ENCODE data around the gene CDH16. TPM values are rescaled to one million over a fixed set of nuclear protein-coding genes. Genes with fewer than 3 reads are reported as not detected.

Gene CDH16
- total and polyA plus RNA-seq, 2 of the 13 experiments (the other 11 are each of a cell fraction or from before 2014, with no cell fraction given) = 2.7 to 3.9 TPM

DNA sequence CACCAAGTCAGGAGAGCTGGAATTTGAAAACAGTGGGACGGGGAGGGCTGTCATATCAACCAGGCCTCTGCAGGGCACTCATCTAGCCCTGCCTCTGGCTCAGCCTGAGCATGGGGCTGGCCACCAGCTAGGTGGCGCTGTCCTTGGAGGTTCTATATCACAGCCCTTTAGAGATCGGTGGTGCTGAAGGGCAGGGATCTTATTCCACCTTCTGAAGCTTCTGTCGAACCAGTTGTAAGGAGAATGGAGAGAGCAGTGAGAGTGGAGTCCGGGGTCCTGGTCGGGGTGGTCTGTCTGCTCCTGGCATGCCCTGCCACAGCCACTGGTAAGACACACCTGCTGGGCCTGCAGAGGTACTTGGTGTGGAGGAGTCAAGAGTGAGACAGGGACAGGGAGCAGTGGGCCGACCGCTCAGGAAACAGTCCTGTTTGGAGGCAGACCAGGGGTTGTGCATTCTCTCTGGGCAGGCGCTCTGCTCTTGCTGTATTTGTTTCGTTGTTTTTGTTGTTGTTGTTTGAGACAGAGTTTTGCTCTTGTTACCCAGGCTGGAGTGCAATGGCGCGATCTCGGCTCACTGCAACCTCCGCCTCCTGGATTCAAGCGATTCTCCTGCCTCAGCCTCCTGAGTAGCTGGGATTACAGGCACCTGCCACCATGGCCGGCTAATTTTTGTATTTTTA, 42.5 kb upstream of the CDH16 start, which contains the start of gene CES3 (continued):
- TF ChIP-seq ZNF709 (CRISPR knock-in tag; IDR thresholded peaks at IDR 0.05) = no peak
- no peak for TF ChIP-seq DMAP1 (CRISPR knock-in tag; IDR thresholded peaks at IDR 0.05)
- TF ChIP-seq NCOA5 (CRISPR knock-in tag; IDR thresholded peaks at IDR 0.05) = no peak
- TF ChIP-seq CEBPZ (IDR thresholded peaks at IDR 0.05; ENCODE audit: low read length) = no peak
- TF ChIP-seq KMT2A (CRISPR knock-in tag; IDR thresholded peaks at IDR 0.05) = no peak
- TF ChIP-seq ZNF251 (CRISPR knock-in tag; IDR thresholded peaks at IDR 0.05) = no peak
- peak; percentile 40; the same call in 1 of the 2 replicates for TF ChIP-seq TARDBP (CRISPR knock-in tag; IDR thresholded peaks at IDR 0.05)
- TF ChIP-seq ZSCAN31 (CRISPR knock-in tag; IDR thresholded peaks at IDR 0.05; ENCODE audit: low read depth) = no peak
- no peak for TF ChIP-seq NFE2L2 (IDR thresholded peaks at IDR 0.05; ENCODE audit: low read length)
- TF ChIP-seq, protein P1, sequence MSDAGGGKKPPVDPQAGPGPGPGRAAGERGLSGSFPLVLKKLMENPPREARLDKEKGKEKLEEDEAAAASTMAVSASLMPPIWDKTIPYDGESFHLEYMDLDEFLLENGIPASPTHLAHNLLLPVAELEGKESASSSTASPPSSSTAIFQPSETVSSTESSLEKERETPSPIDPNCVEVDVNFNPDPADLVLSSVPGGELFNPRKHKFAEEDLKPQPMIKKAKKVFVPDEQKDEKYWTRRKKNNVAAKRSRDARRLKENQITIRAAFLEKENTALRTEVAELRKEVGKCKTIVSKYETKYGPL (CRISPR knock-in tag; IDR thresholded peaks at IDR 0.05) = no peak
- TF ChIP-seq ZSCAN5A (CRISPR knock-in tag; IDR thresholded peaks at IDR 0.05; ENCODE audit: borderline replicate concordance) = no peak
- TF ChIP-seq FOSL1 (CRISPR knock-in tag; IDR thresholded peaks at IDR 0.05; ENCODE audit: borderline replicate concordance) = no peak
- TF ChIP-seq ZNF7 (CRISPR knock-in tag; IDR thresholded peaks at IDR 0.05) = no peak
- no peak for TF ChIP-seq NFIB (CRISPR knock-in tag; IDR thresholded peaks at IDR 0.05; ENCODE audit: borderline replicate concordance)
- 0 out of 2 replicates have a peak, but pooled peaks have one; percentile 20 for TF ChIP-seq ZBTB25 (CRISPR knock-in tag; IDR thresholded peaks at IDR 0.05)
- TF ChIP-seq ZNF724P (CRISPR knock-in tag; IDR thresholded peaks at IDR 0.05; ENCODE audit: borderline replicate concordance) = no peak
- peak; percentile 74; the same call in 1 of the 2 replicates for TF ChIP-seq SP4 (CRISPR knock-in tag; IDR thresholded peaks at IDR 0.05)
- TF ChIP-seq KDM2A (CRISPR knock-in tag; IDR thresholded peaks at IDR 0.05; ENCODE audit: borderline replicate concordance, low read depth) = peak; percentile 70; the same call in 1 of the 2 replicates
- peak in 1 of 2 experiments; percentile 65; a peak in 1 of 4 replicates for TF ChIP-seq KLF16 (CRISPR knock-in tag; IDR thresholded peaks at IDR 0.05)
- peak; percentile 28; the same call in 1 of the 2 replicates for TF ChIP-seq MTA1 (CRISPR knock-in tag; IDR thresholded peaks at IDR 0.05; ENCODE audit: borderline replicate concordance)
- TF ChIP-seq, protein P2, sequence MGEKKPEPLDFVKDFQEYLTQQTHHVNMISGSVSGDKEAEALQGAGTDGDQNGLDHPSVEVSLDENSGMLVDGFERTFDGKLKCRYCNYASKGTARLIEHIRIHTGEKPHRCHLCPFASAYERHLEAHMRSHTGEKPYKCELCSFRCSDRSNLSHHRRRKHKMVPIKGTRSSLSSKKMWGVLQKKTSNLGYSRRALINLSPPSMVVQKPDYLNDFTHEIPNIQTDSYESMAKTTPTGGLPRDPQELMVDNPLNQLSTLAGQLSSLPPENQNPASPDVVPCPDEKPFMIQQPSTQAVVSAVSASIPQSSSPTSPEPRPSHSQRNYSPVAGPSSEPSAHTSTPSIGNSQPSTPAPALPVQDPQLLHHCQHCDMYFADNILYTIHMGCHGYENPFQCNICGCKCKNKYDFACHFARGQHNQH (CRISPR knock-in tag; IDR thresholded peaks at IDR 0.05) = peak; percentile 64; the same call in 1 of the 2 replicates

All from HepG2 (cell line).